Common myeloid progenitor, CD34-positive (primary cell): ENCODE measurements around the gene TMEM80.

Experiments used
- CTCF ChIA-PET: fragments of 350-600 bp; sonication (Branson Sonifier 250); formaldehyde crosslinking; loops from one replicate; lab custom pipeline; 2021; ENCODE audit warnings: antibody characterized with exemption; lab: Charles Lee
- POLR2A ChIA-PET: fragments of 350-600 bp; sonication (Branson Sonifier 250); formaldehyde crosslinking; loops from one replicate; lab custom pipeline; 2021; ENCODE audit warnings: antibody characterized with exemption; lab: Charles Lee
- DNase-seq, 3 donors: peaks; one replicate each; pipeline versions ENCODE4 v3.0.0 to v3.0.0-alpha.2; 2013
- H3K27ac ChIP-seq, 2 experiments: 1 replicate in 1 of 2; 2 replicates in 1 of 2; pipeline ENCODE4 v1.7.0; 2013; ENCODE audit warnings: inconsistent platforms in 2 of 2, low read length in 2 of 2, mild to moderate bottlenecking in 2 of 2, low read depth in 1 of 2, moderate library complexity in 1 of 2; ENCODE audit not compliant: severe bottlenecking in 2 of 2, insufficient read depth in 1 of 2, poor library complexity in 1 of 2
- H3K27me3 ChIP-seq, 5 experiments: replicated peaks in 2 of 5; 1 replicate in 3 of 5; 2 replicates in 2 of 5; pipeline versions ENCODE4 v1.6.1 to v1.7.0; 2013; ENCODE audit warnings: low read length in 4 of 5, mild to moderate bottlenecking in 2 of 5, moderate library complexity in 2 of 5, inconsistent platforms in 1 of 5; ENCODE audit not compliant: insufficient read depth in 5 of 5, control insufficient read depth in 4 of 5
- H3K36me3 ChIP-seq, 4 experiments: 1 replicate in 2 of 4; 2 replicates in 2 of 4; pipeline versions ENCODE4 v1.6.1 to v1.7.0; 2013; ENCODE audit warnings: low read length in 3 of 4, control low read depth in 1 of 4, mild to moderate bottlenecking in 1 of 4; ENCODE audit not compliant: control insufficient read depth in 4 of 4, insufficient read depth in 4 of 4
- H3K4me1 ChIP-seq, 4 experiments: 1 replicate in 3 of 4; 2 replicates in 1 of 4; pipeline versions ENCODE4 v1.6.1 to v1.7.1; 2013; ENCODE audit warnings: low read length in 3 of 4, mild to moderate bottlenecking in 3 of 4, control low read depth in 1 of 4, inconsistent platforms in 1 of 4, moderate library complexity in 1 of 4; ENCODE audit not compliant: control insufficient read depth in 4 of 4, insufficient read depth in 4 of 4; ENCODE audit errors: control extremely low read depth in 1 of 4
- H3K4me3 ChIP-seq, 7 experiments: 1 replicate in 4 of 7; 2 replicates in 3 of 7; pipeline versions ENCODE4 v1.5.1 to v1.7.0; 2013; ENCODE audit warnings: mild to moderate bottlenecking in 7 of 7, low read length in 6 of 7, moderate library complexity in 6 of 7, inconsistent platforms in 2 of 7, low read depth in 2 of 7, control low read depth in 1 of 7; ENCODE audit not compliant: insufficient read depth in 4 of 7, control insufficient read depth in 1 of 7; ENCODE audit errors: extremely low read depth in 1 of 7
- H3K9me3 ChIP-seq, 5 experiments: 1 replicate in 4 of 5; 2 replicates in 1 of 5; pipeline versions ENCODE4 v1.6.1 to v1.7.1; 2013; ENCODE audit warnings: low read length in 4 of 5, mild to moderate bottlenecking in 2 of 5, inconsistent platforms in 1 of 5, low read depth in 1 of 5, moderate library complexity in 1 of 5; ENCODE audit not compliant: control insufficient read depth in 4 of 5, insufficient read depth in 2 of 5; ENCODE audit errors: control extremely low read depth in 1 of 5
- WGBS: methylation state at CpG from one replicate; pipeline ENCODE4 v1.1.5; 2013; ENCODE audit not compliant: insufficient coverage; 5-methylcytosine and 5-hydroxymethylcytosine counted together

Gene TMEM80

DNA sequence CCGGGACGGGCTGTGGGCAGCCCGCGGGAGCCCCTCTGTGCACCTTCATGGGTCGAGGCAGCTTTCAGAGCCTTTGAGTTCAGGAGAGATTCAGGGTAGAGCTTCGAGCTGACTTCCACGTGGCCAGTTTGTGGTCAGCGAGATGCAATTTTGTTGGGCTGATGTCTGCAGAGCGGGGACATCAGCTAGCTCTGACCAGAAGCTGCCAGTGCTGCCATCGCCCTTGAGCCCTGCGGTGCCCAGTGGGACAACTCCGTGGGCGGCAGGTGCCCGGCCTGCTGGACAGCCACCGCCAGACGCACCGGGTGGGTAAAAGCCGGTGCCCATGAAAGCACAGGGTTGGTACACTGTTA, 52.4 kb downstream of the TMEM80 start:
- ChIA-PET POLR2A (interaction anchor here (0.9 to 1.4 kb wide), 3 partner anchors 10 to 21 kb away, joined by 3 to 8 read pairs (median 5); no protein-coding TSS in a partner anchor), CTCF (interaction anchor here (0.7 to 9.2 kb wide), 8 partner anchors 9 to 110 kb away, joined by 3 to 133 read pairs (median 4); no protein-coding TSS in a partner anchor)
- under 1% methylated on average over 18 of the region's 18 CpGs for WGBS
- Histone ChIP-seq H3K4me1 (peaks cover 7 to 56% (median 43%) of the 10 kb centered on the region in 4 experiments), H3K27ac (peak overlapping the region; percentile 91 to 99), H3K27me3 (no peaks in the 10 kb centered on the region), H3K4me3 (peak overlapping the region; percentile 69 to 100 (median 93)), H3K36me3 (peaks cover 0 to 20% (median 5%) of the 10 kb centered on the region in 4 experiments), H3K9me3 (no peaks in the 10 kb centered on the region)
- DNase-seq: peak in 1 of 3 donors; percentile 45

DNA sequence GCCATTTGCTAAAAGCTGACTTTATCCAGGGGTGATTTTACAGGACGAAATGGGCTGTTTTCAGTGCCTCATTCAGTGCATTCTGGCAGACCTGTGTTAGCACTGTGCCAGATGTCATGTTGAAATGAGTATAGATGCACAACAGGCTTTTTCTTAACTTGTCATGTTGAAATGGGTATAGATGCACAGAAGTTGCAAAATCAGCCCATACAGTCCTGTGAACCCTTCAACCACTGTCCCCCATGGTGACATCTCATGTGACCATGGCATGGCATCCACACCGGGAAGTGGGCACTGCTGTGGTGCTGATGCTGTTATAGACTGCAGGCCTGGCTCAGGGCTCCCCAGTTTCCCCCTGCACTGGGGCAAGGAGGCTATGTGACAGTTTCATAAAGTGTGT, 54.1 kb downstream of the TMEM80 start:
- H3K27me3 ChIP-seq: no peaks in the 10 kb centered on the region
- H3K36me3 ChIP-seq: peaks cover 0 to 20% (median 5%) of the 10 kb centered on the region in 4 experiments
- peak overlapping the region in 6 of 7 experiments; percentile 44 to 100 (median 94) for H3K4me3 ChIP-seq
- no peak for DNase-seq
- WGBS: 6% methylated on average over 2 of the region's 2 CpGs
- ChIA-PET POLR2A (no interaction called here), CTCF (interaction anchor here (0.6 to 9.2 kb wide), 5 partner anchors 9 to 65 kb away, joined by 3 to 133 read pairs (median 6); no protein-coding TSS in a partner anchor)
- H3K4me1 ChIP-seq: peaks cover 7 to 56% (median 43%) of the 10 kb centered on the region in 4 experiments
- H3K27ac ChIP-seq: peak overlapping the region; percentile 91 to 99
- no peaks in the 10 kb centered on the region for H3K9me3 ChIP-seq
